ENCODE data around the gene HPCAL1.

Gene HPCAL1

DNA sequence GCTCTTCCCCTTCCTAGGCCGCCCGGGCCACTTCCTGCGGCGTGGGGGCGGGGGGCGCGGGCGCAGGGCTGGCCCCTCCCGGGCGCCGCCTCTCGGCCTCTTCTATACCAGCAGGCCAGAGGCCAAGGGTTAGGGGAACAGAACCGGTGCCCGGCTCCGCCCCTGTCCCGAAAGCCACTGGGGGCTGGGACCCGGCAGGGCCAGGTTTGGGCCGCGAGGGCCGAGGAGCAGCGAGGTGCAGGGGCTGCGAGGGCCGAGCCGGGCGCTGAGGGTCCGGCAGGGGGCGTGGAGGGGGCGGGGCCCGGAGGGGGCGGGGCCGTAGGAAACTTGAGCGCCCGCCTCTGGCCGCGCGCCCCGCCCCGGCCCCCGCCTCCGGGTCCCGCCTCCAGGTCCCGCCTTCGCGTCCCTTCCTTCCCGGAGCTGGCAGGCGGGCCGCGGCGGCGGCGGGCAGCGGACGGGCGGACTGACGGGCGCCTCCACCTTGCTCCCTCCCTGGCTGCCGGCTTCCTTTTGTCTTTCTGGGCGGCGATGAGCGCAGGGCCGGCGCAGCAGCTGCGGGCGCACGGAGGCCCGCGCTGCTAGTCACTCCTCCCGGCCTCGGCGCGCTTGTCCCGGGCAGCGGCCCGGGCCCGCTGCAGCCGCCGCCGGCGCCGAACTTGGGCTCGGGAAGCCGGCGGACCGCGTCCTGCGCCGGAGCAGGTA lies at the start of gene HPCAL1:
HPCAL1 (plus strand) TSS at position 426 of the 702 bp plus-strand sequence. CDS start 116,854 bp downstream, outside the sequence.
- Histone ChIP-seq H3K4me1 (ENCODE audit: control insufficient read depth in 1 of 2, insufficient read depth in 2 of 2, low read length in 2 of 2) (peaks cover 51 to 56% of the 10 kb centered on the region in 2 donors), H3K27ac (ENCODE audit: low read depth, low read length) (peak within 1 kb of the TSS; percentile 88), H3K4me3 (ENCODE audit: low read depth in 1 of 2, low read length in 2 of 2) (peak within 1 kb of the TSS; percentile 84 to 96), H3K27me3 (ENCODE audit: control insufficient read depth in 1 of 2, insufficient read depth in 2 of 2, low read length in 2 of 2) (no peaks in the 10 kb centered on the region), H3K9me3 (ENCODE audit: control insufficient read depth in 1 of 2, low read length in 2 of 2) (no peaks in the 10 kb centered on the region), H3K9ac (ENCODE audit: low read depth in 1 of 2, low read length in 2 of 2) (peak within 1 kb of the TSS; percentile 78 to 93), H3K36me3 (ENCODE audit: control insufficient read depth in 1 of 2, insufficient read depth in 2 of 2, low read length in 2 of 2) (no peaks in the 10 kb centered on the region)

- H3K9me3 ChIP-seq (ENCODE audit: control insufficient read depth in 1 of 2, low read length in 2 of 2) = peaks cover 11 to 14% of the 10 kb centered on the region in 2 donors
- no peak overlapping the region for H3K27ac ChIP-seq (ENCODE audit: low read depth, low read length)
- no peak overlapping the region for H3K9ac ChIP-seq (ENCODE audit: low read depth in 1 of 2, low read length in 2 of 2)
These were observed 48.9 kb upstream of the HPCAL1 start for GRCh38 chr2:10253596-10254372.

GRCh38 chr2:10254373-10255188 lies 48.1 kb upstream of the HPCAL1 start:
- Histone ChIP-seq H3K27ac (ENCODE audit: low read depth, low read length) (no peak overlapping the region), H3K4me3 (ENCODE audit: low read depth in 1 of 2, low read length in 2 of 2) (no peak overlapping the region), H3K4me1 (ENCODE audit: control insufficient read depth in 1 of 2, insufficient read depth in 2 of 2, low read length in 2 of 2) (peaks cover 3 to 4% of the 10 kb centered on the region in 2 donors), H3K36me3 (ENCODE audit: control insufficient read depth in 1 of 2, insufficient read depth in 2 of 2, low read length in 2 of 2) (no peaks in the 10 kb centered on the region), H3K9me3 (ENCODE audit: control insufficient read depth in 1 of 2, low read length in 2 of 2) (peaks cover 10 to 11% of the 10 kb centered on the region in 2 donors), H3K27me3 (ENCODE audit: control insufficient read depth in 1 of 2, insufficient read depth in 2 of 2, low read length in 2 of 2) (no peaks in the 10 kb centered on the region), H3K9ac (ENCODE audit: low read depth in 1 of 2, low read length in 2 of 2) (no peak overlapping the region)

More at GRCh38 chr2:10253596-10254372, 48.9 kb upstream of the HPCAL1 start:
- Histone ChIP-seq H3K36me3 (ENCODE audit: control insufficient read depth in 1 of 2, insufficient read depth in 2 of 2, low read length in 2 of 2) (no peaks in the 10 kb centered on the region), H3K4me3 (ENCODE audit: low read depth in 1 of 2, low read length in 2 of 2) (no peak overlapping the region), H3K4me1 (ENCODE audit: control insufficient read depth in 1 of 2, insufficient read depth in 2 of 2, low read length in 2 of 2) (no peaks in the 10 kb centered on the region), H3K27me3 (ENCODE audit: control insufficient read depth in 1 of 2, insufficient read depth in 2 of 2, low read length in 2 of 2) (no peaks in the 10 kb centered on the region)

DNA sequence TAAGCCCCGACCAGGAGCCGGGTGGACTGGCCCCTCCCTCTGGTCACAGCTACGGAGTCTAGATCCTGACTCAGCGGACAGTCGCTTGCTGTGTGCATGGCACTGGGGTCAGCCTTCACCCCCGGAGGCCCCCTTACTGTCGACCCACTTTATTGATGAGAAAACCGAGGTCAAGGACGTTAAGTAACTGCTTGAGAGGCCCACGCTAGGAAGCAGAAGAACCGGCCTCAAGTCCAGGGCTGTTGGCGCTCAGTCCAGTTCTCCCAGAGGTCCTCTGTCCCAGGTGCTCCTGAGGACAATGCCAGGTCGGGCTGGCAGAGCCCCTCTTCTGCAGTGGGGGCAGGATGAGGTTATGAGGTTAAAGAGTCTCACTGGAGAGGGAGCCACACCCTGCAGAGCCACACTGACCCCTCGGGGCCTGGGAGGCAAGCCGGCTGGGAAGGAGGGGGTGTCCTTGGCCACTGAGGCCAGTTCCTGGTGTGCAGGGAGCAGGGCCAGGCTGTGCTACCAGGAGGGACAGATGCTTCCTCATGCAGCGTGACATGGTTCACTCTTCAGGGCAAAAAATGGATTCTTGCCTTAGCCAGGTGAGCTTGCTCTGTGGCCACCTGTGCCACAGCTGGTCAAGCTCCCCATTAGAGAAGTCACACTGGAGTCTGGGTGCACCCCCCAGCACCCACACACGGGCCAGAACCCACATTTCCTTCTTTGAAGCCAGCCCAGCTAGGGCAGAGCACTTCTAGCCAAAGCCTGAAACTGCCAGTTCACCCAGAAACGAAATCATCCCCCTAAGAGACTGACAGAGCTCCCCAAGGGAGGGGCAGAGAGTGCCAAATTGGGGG lies 47.3 kb upstream of the HPCAL1 start:
- no peaks in the 10 kb centered on the region for H3K27me3 ChIP-seq (ENCODE audit: control insufficient read depth in 1 of 2, insufficient read depth in 2 of 2, low read length in 2 of 2)
- no peaks in the 10 kb centered on the region for H3K36me3 ChIP-seq (ENCODE audit: control insufficient read depth in 1 of 2, insufficient read depth in 2 of 2, low read length in 2 of 2)
- no peak overlapping the region for H3K27ac ChIP-seq (ENCODE audit: low read depth, low read length)
- H3K9me3 ChIP-seq (ENCODE audit: control insufficient read depth in 1 of 2, low read length in 2 of 2) = peaks cover 4% of the 10 kb centered on the region in 2 donors
- H3K9ac ChIP-seq (ENCODE audit: low read depth in 1 of 2, low read length in 2 of 2) = no peak overlapping the region
- peaks cover 7 to 9% of the 10 kb centered on the region in 2 donors for H3K4me1 ChIP-seq (ENCODE audit: control insufficient read depth in 1 of 2, insufficient read depth in 2 of 2, low read length in 2 of 2)
- H3K4me3 ChIP-seq (ENCODE audit: low read depth in 1 of 2, low read length in 2 of 2) = no peak overlapping the region

DNA sequence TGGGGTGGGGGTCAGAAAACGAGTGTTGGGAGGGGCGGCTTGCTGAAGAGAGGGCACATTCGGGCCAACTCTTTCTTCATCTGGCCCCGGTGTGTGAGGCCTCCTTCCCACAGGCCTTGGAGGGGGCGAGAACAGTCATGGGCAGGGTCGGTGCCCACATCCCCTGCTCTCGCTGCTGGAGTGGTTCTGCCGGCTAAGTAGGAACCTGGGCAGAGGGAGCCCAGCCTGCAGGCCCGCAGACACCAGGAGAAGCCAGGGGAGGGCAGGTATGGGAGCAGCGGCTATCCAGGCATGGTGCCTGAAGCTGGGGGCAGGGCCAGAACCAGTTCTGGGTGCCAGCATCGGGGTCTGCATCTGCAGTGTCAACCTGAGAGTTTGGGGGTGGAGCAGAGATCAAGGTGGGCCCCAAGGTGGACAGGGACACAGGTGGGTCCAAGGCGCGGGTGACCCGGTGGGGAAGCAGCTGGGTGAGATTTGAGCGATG lies 46.6 kb upstream of the HPCAL1 start:
- no peaks in the 10 kb centered on the region for H3K9me3 ChIP-seq (ENCODE audit: control insufficient read depth in 1 of 2, low read length in 2 of 2)
- peaks cover 7 to 10% of the 10 kb centered on the region in 2 donors for H3K4me1 ChIP-seq (ENCODE audit: control insufficient read depth in 1 of 2, insufficient read depth in 2 of 2, low read length in 2 of 2)
- no peak overlapping the region for H3K27ac ChIP-seq (ENCODE audit: low read depth, low read length)
- no peaks in the 10 kb centered on the region for H3K36me3 ChIP-seq (ENCODE audit: control insufficient read depth in 1 of 2, insufficient read depth in 2 of 2, low read length in 2 of 2)
- H3K27me3 ChIP-seq (ENCODE audit: control insufficient read depth in 1 of 2, insufficient read depth in 2 of 2, low read length in 2 of 2) = no peaks in the 10 kb centered on the region
- H3K4me3 ChIP-seq (ENCODE audit: low read depth in 1 of 2, low read length in 2 of 2) = no peak overlapping the region
- no peak overlapping the region for H3K9ac ChIP-seq (ENCODE audit: low read depth in 1 of 2, low read length in 2 of 2)

- no peaks in the 10 kb centered on the region for H3K36me3 ChIP-seq (ENCODE audit: control insufficient read depth in 1 of 2, insufficient read depth in 2 of 2, low read length in 2 of 2)
- no peak overlapping the region for H3K4me3 ChIP-seq (ENCODE audit: low read depth in 1 of 2, low read length in 2 of 2)
- H3K27ac ChIP-seq (ENCODE audit: low read depth, low read length) = no peak overlapping the region
- H3K4me1 ChIP-seq (ENCODE audit: control insufficient read depth in 1 of 2, insufficient read depth in 2 of 2, low read length in 2 of 2) = peaks cover 7 to 10% of the 10 kb centered on the region in 2 donors
- no peaks in the 10 kb centered on the region for H3K27me3 ChIP-seq (ENCODE audit: control insufficient read depth in 1 of 2, insufficient read depth in 2 of 2, low read length in 2 of 2)
- H3K9me3 ChIP-seq (ENCODE audit: control insufficient read depth in 1 of 2, low read length in 2 of 2) = no peaks in the 10 kb centered on the region
- H3K9ac ChIP-seq (ENCODE audit: low read depth in 1 of 2, low read length in 2 of 2) = no peak overlapping the region
These were observed 46.1 kb upstream of the HPCAL1 start for GRCh38 chr2:10256515-10257031.

DNA sequence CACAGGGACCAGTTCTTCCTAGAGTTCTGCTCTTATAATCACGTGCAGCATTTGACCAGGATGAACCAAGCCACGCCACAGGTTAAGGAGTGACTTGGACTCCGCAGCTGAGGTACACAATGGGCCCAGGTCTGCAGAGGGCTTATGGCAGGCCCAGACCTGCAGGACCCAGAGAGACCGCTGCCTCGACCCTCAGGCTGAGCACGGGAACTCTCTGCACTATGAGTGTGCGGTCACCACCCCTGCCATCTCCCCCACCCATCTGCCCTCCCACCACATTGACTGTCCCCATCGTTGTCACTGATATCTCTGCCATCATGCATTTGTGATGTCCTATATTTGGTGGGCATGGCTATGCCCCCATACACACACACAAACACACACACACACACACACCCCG lies 45.7 kb upstream of the HPCAL1 start:
- H3K27me3 ChIP-seq (ENCODE audit: control insufficient read depth in 1 of 2, insufficient read depth in 2 of 2, low read length in 2 of 2) = no peaks in the 10 kb centered on the region
- H3K4me3 ChIP-seq (ENCODE audit: low read depth in 1 of 2, low read length in 2 of 2) = no peak overlapping the region
- H3K9me3 ChIP-seq (ENCODE audit: control insufficient read depth in 1 of 2, low read length in 2 of 2) = no peaks in the 10 kb centered on the region
- H3K36me3 ChIP-seq (ENCODE audit: control insufficient read depth in 1 of 2, insufficient read depth in 2 of 2, low read length in 2 of 2) = no peaks in the 10 kb centered on the region
- H3K4me1 ChIP-seq (ENCODE audit: control insufficient read depth in 1 of 2, insufficient read depth in 2 of 2, low read length in 2 of 2) = peaks cover 7 to 10% of the 10 kb centered on the region in 2 donors
- no peak overlapping the region for H3K27ac ChIP-seq (ENCODE audit: low read depth, low read length)
- no peak overlapping the region for H3K9ac ChIP-seq (ENCODE audit: low read depth in 1 of 2, low read length in 2 of 2)

DNA sequence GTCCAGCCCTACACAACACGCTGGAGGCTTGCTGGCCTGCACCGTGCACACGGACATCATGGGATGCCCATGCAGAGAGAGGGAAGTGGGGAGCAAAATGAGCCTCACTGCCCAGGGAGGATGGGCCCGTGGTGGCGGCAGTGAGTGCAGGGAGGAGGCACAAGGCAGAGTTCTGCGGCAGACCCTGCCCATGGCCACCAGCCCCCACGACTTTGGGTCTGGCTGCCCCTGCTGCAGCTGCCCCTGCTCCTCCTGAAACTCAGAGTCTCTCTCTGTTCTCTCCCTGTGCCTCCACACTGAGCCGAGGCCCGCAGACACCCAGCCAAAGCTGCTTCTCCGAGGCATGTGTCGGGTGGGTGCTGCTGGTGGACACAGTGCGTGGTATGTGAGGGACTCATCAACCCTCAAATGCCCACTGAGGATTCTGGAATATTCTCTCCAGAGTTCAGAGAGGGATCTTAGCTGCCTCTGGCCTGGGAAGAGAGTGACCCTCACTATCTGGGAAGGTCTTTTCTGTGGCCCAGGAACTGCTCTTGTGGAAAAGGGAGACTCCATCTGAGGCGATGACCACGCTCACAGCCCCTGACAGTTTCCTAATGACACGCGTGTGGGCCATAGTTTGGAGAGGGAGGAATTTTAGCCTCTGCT lies 45.1 kb upstream of the HPCAL1 start:
- H3K27ac ChIP-seq (ENCODE audit: low read depth, low read length) = no peak overlapping the region
- H3K4me3 ChIP-seq (ENCODE audit: low read depth in 1 of 2, low read length in 2 of 2) = no peak overlapping the region
- H3K36me3 ChIP-seq (ENCODE audit: control insufficient read depth in 1 of 2, insufficient read depth in 2 of 2, low read length in 2 of 2) = no peaks in the 10 kb centered on the region
- H3K27me3 ChIP-seq (ENCODE audit: control insufficient read depth in 1 of 2, insufficient read depth in 2 of 2, low read length in 2 of 2) = no peaks in the 10 kb centered on the region
- peaks cover 7 to 10% of the 10 kb centered on the region in 2 donors for H3K4me1 ChIP-seq (ENCODE audit: control insufficient read depth in 1 of 2, insufficient read depth in 2 of 2, low read length in 2 of 2)
- no peaks in the 10 kb centered on the region for H3K9me3 ChIP-seq (ENCODE audit: control insufficient read depth in 1 of 2, low read length in 2 of 2)
- H3K9ac ChIP-seq (ENCODE audit: low read depth in 1 of 2, low read length in 2 of 2) = no peak overlapping the region

DNA sequence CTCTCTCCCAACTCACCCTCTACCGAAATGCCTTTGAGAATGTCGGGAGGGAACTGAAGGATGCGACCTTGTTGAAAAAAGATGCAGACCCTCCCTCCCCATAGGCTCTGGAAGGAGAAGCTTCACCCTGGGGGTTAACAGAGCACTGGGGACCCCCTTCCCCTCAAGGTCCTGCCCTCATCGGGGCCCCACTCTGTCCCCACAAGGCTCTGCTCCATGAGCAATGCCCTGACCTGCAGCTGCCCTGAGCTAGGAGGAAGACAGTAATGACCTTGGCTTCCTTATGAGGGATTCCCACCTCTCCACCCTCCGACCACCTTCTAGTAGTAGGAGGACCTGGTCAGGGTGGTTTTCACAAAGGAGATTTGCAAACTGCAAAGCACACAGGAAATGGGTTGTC lies 44.4 kb upstream of the HPCAL1 start:
- Histone ChIP-seq H3K36me3 (ENCODE audit: control insufficient read depth in 1 of 2, insufficient read depth in 2 of 2, low read length in 2 of 2) (no peaks in the 10 kb centered on the region), H3K27ac (ENCODE audit: low read depth, low read length) (no peak overlapping the region), H3K9ac (ENCODE audit: low read depth in 1 of 2, low read length in 2 of 2) (no peak overlapping the region), H3K27me3 (ENCODE audit: control insufficient read depth in 1 of 2, insufficient read depth in 2 of 2, low read length in 2 of 2) (no peaks in the 10 kb centered on the region), H3K9me3 (ENCODE audit: control insufficient read depth in 1 of 2, low read length in 2 of 2) (no peaks in the 10 kb centered on the region), H3K4me1 (ENCODE audit: control insufficient read depth in 1 of 2, insufficient read depth in 2 of 2, low read length in 2 of 2) (peaks cover 7 to 10% of the 10 kb centered on the region in 2 donors), H3K4me3 (ENCODE audit: low read depth in 1 of 2, low read length in 2 of 2) (no peak overlapping the region)
